Left lung (tissue), 10 donors: ENCODE results near the gene UBE2O. TPM values are rescaled to one million over a fixed set of nuclear protein-coding genes. Genes with fewer than 3 reads are reported as not detected.

Source experiments
- ATAC-seq: fragments of 200-7000 bp; cut with Tn5 transposase; one replicate; pipeline ENCODE4 v1.9.1; 2020; ENCODE audit warnings: moderate library complexity
- DNase-seq, 4 donors: peaks; one replicate each; pipeline ENCODE4 v3.0.0-alpha.2; 2013 to 2020
- H3K27ac ChIP-seq, 2 donors: fragments of 200-600 bp; sonication (generic) in 1 of 2; one replicate each; pipeline versions ENCODE4 v1.5.0 to v1.8.0; 2020 to 2021
- H3K27me3 ChIP-seq, 2 donors: fragments of 200-600 bp; sonication (generic) in 1 of 2; one replicate each; pipeline versions ENCODE4 v1.5.0 to v1.8.0; 2020 to 2021
- H3K36me3 ChIP-seq, 2 donors: fragments of 200-600 bp; sonication (generic) in 1 of 2; one replicate each; pipeline versions ENCODE4 v1.5.0 to v1.8.0; 2020 to 2021
- H3K4me1 ChIP-seq, 2 donors: fragments of 200-600 bp; one replicate each; pipeline ENCODE4 v1.8.0; 2021
- H3K4me3 ChIP-seq, 2 donors: fragments of 200-600 bp; sonication (generic) in 1 of 2; one replicate each; pipeline versions ENCODE4 v1.5.0 to v1.8.0; 2020 to 2021; ENCODE audit warnings: mild to moderate bottlenecking in 1 of 2
- H3K9me3 ChIP-seq, 2 donors: fragments of 200-600 bp; sonication (generic) in 1 of 2; one replicate each; pipeline versions ENCODE4 v1.5.0 to v1.8.0; 2020 to 2021
- intact Hi-C, 2 donors: fragments of 100-400 bp; cut with DNase I; formaldehyde crosslinking; loops; one replicate each; pipeline versions ENCODE4 v1.11.2 to v1.14.2; 2022
- polyA plus RNA-seq, 6 donors: library from polyadenylated mRNA; unstranded; fragments of 120-200 nt; gene quantifications; one replicate each; pipeline ENCODE4 v1.2.1, GENCODE V29; 2013; ENCODE audit not compliant: insufficient read length in 6 of 6
- total RNA-seq, 2 donors: library from RNA; stranded (reverse); fragmentation: NEBNext Ultra II Directional; extraction: Animal tissue kit (Norgen Biotek cat#: 25700); gene quantifications; one replicate each; pipeline ENCODE4 v1.2.1, GENCODE V29; 2021
- TF ChIP-seq, protein P1 (sequence below), 2 donors: fragments of 200-600 bp; sonication (generic) in 1 of 2; IDR thresholded peaks; one replicate each; pipeline versions ENCODE4 v1.5.0 to v1.8.0; 2021; ENCODE audit warnings: antibody characterized with exemption in 2 of 2
- donor health status: DM: no; HTN: yes; CAD: no.
- donor health status: DM: no; HTN: no; CAD: no.

The UBE2O gene
- total and polyA plus RNA-seq, 8 donors = 20.1 to 34.8 (median 27.1) TPM

DNA sequence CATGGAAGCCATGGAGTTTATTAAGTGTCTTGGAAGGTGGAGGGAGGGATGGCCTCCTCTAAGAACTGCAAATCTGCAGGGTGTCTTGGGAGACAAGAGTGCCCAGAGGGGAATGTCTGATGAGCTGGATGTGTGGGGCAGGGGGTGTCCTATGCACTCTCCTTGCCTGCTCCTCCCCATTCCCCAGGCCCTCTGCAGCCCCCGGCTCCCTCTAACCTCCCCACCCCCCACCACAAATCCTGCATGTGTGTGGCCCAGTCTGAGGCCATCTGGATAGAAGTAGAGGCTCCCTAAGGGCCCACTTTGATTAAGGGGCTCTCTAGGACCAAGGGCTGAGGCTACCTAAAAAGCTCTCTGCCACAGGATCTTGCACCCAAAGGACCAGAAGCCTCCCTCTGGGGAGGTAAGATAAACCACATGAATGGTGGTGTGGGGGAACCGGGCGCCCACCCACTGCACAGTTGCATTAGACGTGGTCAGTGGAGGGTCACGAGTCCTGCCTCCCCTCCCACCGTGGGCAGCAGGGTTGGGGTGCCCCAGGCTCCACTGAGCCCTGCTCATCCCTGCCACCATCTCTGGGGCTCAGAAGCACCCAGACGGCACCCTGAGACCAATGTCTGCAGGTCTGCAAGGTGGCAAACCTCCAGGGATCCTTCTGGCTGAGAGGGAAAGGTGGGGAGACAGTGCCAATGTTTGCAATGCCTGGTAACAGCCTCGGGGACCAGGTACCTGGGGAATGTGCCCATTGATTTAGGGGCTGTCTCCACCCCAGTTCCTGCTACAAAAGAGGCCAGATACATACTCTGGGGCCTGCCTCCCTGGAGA, 15.1 kb upstream of the UBE2O start:
- intact Hi-C loops = loop anchor here in 1 of 2 donors (5.0 kb wide), 1 partner anchor 39 kb away; no protein-coding TSS in a partner anchor
- H3K4me3 ChIP-seq = no peak overlapping the region
- no peaks in the 10 kb centered on the region for H3K27me3 ChIP-seq
- TF ChIP-seq, protein P1, sequence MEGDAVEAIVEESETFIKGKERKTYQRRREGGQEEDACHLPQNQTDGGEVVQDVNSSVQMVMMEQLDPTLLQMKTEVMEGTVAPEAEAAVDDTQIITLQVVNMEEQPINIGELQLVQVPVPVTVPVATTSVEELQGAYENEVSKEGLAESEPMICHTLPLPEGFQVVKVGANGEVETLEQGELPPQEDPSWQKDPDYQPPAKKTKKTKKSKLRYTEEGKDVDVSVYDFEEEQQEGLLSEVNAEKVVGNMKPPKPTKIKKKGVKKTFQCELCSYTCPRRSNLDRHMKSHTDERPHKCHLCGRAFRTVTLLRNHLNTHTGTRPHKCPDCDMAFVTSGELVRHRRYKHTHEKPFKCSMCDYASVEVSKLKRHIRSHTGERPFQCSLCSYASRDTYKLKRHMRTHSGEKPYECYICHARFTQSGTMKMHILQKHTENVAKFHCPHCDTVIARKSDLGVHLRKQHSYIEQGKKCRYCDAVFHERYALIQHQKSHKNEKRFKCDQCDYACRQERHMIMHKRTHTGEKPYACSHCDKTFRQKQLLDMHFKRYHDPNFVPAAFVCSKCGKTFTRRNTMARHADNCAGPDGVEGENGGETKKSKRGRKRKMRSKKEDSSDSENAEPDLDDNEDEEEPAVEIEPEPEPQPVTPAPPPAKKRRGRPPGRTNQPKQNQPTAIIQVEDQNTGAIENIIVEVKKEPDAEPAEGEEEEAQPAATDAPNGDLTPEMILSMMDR (IDR thresholded peaks at IDR 0.05) = no peak
- no peaks in the 10 kb centered on the region for H3K9me3 ChIP-seq
- H3K4me1 ChIP-seq = peaks cover 0 to 9% of the 10 kb centered on the region in 2 donors
- H3K27ac ChIP-seq = no peak overlapping the region
- peak in 1 of 4 donors; percentile 47 for DNase-seq
- H3K36me3 ChIP-seq = peaks cover 0 to 44% of the 10 kb centered on the region in 2 donors
- ATAC-seq = no peak

DNA sequence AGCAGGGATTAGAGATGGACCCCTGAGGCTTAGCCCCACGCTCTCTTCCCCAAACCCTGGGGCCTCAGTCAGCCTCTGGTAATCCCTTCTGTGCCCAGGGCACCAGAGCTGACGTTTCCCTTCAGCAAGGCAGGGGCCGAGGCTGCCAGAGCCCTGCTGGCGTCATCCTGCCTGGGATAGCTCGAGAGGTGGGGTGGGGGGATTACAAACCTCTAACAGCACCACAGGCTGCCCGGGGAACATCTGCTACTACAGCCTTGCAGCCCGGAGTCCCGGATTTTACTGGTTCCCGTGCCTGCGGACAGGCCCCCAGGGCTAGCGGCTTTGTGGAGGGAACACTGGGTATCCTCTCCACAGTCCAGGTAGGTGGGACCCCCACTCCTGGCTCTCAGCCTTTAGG, 14.4 kb upstream of the UBE2O start, which contains the start of gene AANAT:
Gene AANAT (plus strand): TSS at position 238 of the 400 bp plus-strand sequence. CDS start 1,144 bp downstream, outside the sequence.
- peaks cover 0 to 9% of the 10 kb centered on the region in 2 donors for H3K4me1 ChIP-seq

DNA sequence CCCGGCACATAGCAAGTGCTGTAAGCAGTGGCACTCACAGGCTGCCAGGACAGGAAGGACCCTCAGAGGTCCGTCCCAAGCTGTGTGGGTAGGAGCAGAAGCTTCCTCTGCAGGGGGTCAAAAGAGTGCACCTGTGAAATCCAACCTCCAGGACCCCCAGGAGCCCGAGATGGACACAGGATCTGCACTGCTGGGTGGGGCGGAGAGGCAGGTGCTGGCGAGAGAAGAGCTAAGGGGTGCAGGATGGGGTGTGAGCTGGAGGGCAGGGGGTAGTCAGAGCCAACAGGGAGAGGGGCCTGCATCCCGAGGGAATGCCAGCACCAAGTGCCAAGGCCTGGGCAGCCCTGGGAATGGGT, 13.8 kb upstream of the UBE2O start:
- no peaks in the 10 kb centered on the region for H3K27me3 ChIP-seq
- no peak overlapping the region for H3K4me3 ChIP-seq
- TF ChIP-seq, protein P1 (IDR thresholded peaks at IDR 0.05) = no peak
- intact Hi-C loops = loop anchor here in 1 of 2 donors (5.0 kb wide), 1 partner anchor 41 kb away; no protein-coding TSS in a partner anchor
- peaks cover 0 to 9% of the 10 kb centered on the region in 2 donors for H3K4me1 ChIP-seq
- H3K36me3 ChIP-seq = peaks cover 0 to 31% of the 10 kb centered on the region in 2 donors
- H3K27ac ChIP-seq = no peak overlapping the region
- peak in 1 of 4 donors; percentile 62 for DNase-seq
- no peaks in the 10 kb centered on the region for H3K9me3 ChIP-seq
- ATAC-seq = no peak

More for the DNA sequence above, 14.4 kb upstream of the UBE2O start, which contains the start of gene AANAT:
- H3K9me3 ChIP-seq = no peaks in the 10 kb centered on the region
- TF ChIP-seq, protein P1 (IDR thresholded peaks at IDR 0.05) = no peak
- no peak within 1 kb of the TSS for H3K27ac ChIP-seq
- peak in 1 of 4 donors; percentile 68 for DNase-seq
- peaks cover 0 to 37% of the 10 kb centered on the region in 2 donors for H3K36me3 ChIP-seq
- intact Hi-C loops = loop anchor here in 1 of 2 donors (5.0 kb wide), 1 partner anchor 40 kb away; no protein-coding TSS in a partner anchor
- ATAC-seq = no peak
- no peaks in the 10 kb centered on the region for H3K27me3 ChIP-seq
- no peak within 1 kb of the TSS for H3K4me3 ChIP-seq

DNA sequence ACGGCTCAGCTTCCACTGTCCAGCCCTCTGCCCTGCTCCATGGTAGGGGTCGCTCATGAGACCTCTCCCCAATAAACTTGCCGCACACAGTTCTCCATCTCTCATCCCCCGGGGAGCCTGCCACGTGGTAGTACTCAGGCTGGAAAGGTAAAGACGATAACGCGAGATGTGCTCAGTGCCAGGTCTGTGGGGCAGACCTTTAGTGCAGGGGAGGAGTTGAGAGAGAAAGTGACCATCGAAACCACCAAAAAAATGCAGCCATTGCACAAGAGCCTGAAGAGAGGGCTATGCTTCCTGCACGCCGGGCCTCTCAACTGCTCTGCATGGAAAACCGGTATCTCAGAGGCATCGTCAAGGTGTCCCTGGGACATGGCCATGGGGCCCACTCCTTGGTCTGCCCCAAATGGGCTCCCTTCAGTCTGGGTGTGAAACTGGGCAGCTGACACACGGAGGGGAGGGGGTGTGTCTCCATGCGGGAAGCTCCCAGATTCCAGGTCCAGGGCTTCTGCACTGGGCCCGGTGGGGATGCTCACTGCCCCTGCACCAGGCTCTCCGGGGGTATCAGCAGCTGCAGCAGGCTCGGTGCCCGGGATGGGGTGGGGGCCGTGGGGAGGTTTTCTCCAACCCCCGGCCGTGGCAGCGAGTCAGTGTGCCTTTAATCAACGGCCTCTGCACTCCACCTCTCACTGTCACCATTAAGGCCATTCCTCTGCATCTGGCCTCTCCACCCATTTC, 9.8 kb upstream of the UBE2O start:
- ATAC-seq (peak; percentile 51), DNase-seq (peak in 1 of 4 donors; percentile 73)
- Histone ChIP-seq H3K9me3 (no peaks in the 10 kb centered on the region), H3K4me3 (no peak overlapping the region), H3K27me3 (no peaks in the 10 kb centered on the region), H3K36me3 (no peaks in the 10 kb centered on the region), H3K27ac (no peak overlapping the region), H3K4me1 (peaks cover 0 to 9% of the 10 kb centered on the region in 2 donors)
- TF ChIP-seq, protein P1 (IDR thresholded peaks at IDR 0.05) = no peak
- intact Hi-C loops = no loop called here
